ENCODE results near the gene TNKS1BP1.
"Not testable (repeated sequence)": the region's sequence is repeated elsewhere in the genome, so short reads cannot be mapped to it uniquely, and the experiment has no call there.

TNKS1BP1 gene

DNA sequence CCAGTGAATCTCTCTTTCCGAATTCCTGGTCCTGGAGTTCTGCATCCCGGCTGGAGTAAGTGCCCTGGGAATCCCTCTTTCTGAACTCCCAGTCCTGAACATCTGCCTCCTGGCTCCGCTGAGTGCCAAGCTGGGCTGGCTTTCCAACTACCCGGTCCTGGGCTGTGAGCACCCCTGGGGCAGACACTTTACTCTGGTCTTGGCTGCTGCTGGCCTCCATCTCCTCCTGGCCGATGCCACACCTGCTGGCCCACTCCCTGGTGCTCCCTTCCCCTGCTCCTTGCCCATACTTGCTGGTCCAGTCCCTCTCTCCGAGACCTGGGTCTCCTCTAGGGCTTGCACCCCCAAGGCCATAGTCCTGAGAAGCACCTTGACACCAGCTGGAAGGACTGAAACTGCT lies 14.7 kb downstream of the TNKS1BP1 start:
- FAIRE-seq, result no peak

DNA sequence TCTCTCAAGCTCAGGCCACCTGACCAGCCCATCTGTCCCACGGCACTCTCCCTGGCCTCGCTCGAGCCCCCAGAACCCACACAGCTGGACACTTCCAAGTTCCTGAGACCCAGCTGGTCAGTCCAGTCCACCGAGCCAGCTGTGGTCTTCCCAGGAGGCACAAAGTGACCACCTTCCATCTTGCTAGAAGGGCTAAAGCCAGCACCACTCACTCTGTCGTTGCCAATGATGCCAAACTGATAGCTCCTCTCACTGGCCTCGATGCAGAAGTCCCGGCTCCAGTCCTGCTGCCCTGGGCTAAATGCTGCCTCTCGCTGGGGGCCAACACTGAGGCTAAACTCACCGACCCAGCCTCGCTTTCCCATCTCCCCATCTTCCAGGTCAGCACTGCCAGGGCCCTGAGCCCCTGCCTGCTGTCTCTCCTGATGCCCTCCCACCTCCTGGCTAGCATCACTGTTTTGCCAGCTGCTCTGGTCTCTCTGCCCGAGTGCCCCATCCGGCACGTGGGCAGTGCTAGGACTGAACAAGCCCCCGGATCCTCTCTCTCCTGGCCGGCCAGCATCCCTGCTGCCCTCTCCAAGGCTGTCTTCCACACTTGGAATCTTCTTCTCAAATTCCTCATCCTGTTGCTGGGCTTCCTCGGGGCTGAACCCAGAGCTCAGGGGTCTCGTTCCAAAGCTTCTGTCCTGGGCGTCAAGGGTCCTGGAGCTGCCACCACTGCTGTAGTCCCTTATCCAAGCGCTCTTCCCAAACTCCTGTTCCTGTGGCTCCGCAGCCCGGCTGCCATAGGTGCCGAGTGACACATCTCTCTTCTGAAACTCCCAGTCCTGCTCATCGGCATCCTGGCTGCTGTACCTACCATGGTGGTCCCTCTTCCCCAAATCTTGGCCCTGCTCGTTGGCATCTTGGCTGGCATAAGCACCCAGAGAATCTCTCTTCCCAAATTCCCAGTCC lies 15.4 kb downstream of the TNKS1BP1 start:
- no peak for FAIRE-seq

DNA sequence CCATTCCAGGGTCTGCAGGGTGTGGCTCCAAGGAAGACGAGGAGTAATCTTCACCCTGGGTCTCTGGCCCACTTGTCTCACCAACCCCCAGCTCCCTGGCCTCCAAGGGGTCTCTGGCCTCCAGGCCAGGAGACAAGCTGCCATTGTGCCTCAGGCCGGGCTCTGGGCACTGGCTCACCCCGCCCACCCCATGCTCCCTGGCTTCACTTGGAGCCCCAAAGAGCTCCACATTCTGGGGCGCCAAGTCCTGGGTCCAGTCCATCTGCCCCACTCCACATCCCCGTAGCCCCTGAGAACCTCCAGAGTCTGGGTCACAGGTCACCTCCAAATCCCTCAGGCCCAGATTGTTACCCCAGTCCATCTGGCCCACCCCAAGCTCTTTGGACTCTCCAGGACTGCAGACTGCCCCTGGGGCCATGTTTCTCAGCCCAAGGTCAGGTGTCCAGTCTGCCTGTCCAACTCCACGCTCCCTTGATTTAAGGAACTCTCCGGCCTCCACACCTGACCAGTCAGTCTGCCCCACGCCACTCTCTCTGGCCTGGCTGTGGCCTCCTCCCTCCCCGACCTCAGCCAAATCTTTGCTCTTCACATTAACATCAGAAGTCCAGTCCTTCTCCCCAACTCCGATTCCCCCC lies 16.2 kb downstream of the TNKS1BP1 start:
- FAIRE-seq, result no peak

DNA sequence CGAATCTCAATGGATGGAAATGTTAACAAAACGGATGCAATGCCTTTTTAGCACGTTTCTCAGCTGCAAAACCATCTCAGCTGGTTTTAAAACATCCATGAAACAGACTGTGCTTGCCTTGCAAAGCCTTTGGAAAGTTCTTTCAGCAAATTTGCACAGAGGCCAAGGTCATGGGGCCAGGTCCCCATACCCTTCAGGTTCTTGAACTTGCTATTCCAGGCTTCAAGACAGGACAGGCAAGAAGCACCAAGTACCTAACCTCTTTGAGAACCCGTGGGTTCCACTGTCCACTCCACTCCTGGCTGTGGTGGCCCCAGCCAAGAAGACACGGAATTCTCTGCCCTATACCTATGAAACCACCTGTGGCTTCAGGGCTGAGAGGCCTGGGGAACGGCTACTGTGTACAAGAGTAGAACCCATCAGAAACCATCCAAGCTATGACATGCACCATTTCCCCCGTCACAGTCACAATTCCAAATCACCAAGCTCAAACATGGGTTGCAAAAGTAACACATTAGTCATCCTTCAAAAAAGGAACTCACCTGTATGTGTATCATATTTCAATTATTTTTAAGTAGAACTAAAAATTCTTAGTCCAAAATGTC lies 17.0 kb downstream of the TNKS1BP1 start:
- no peak for FAIRE-seq

DNA sequence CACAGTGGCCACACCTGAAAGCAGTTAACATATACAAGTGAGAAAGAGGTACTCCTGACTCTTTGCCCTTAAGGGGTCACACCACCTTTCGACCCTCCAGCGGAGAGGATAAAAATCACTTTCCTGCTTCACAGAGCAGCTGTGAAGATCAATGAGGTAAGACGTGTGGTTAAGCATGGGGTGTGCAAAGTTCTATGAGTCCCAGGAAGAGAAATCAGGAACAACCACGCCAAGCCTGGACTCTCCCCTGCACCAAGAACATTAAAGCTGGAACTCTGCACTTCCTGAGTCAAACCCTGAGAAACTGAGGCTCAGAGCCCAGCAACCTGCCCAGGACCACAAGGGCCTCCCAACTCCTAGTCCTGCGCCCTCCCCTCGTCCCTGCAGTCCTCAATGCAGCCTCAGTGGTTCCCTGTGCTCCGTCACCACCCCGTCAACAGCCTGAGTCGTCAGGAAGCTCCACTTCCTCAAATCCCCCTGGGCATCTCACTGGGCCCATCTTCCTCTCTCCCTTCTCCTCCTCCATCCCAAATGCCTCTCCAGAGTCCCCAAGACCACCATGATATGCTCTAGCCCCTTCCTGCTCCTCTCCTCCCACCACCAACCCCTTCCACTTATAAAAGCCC lies 17.7 kb downstream of the TNKS1BP1 start:
- FAIRE-seq, result no peak

DNA sequence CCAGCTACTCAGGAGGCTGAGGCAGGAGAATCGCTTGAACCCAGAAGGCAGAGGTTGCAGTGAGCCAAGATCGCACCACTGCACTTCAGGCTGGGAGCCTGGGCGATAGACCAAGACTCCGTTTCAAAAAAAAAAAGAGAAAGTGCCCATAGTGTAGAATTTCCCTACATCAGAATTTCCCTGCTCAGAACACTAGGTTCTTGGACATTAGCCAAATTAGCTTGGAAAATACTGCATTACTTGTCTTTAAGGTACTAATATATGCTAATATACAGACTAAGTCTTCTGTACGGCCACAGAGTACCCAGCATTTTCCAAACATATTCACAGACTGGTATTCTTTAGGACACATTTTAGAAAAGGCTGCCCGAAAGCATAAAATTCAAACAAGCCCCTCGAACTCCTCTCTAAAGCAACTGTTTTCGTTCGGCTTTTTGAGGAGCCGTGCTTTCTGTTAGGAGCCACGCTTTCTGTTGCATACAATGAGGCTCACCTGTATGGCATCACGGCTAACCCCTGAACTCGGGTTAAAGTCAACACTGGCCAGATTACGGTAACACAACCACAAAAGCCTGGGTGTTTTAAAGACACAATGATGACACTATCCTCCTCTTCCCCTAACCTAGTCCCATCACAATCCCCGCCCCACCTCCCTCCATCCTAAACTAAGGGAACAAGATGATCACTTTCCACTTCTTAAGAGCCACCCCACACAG lies 18.4 kb downstream of the TNKS1BP1 start:
- no peak for FAIRE-seq

DNA sequence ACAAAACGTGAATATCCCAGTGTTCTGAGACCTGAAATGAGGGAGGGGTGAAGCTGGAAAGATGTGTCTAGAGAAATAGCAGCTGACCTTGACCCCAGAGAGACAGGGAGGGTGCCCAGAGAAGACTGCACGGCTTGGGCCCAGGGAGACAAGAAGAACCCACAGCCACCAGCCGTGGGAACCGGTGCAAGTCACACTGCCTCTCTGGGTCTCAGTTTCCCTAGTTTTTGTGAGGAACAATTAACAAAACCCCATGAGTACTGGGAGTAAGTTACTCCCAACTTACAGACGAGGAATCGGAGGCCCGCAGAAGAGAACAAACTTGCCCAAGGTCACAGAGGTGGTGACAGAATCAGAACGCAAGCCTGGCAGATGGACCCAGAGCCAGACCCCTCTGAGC lies 19.2 kb downstream of the TNKS1BP1 start:
- FAIRE-seq, result no peak

DNA sequence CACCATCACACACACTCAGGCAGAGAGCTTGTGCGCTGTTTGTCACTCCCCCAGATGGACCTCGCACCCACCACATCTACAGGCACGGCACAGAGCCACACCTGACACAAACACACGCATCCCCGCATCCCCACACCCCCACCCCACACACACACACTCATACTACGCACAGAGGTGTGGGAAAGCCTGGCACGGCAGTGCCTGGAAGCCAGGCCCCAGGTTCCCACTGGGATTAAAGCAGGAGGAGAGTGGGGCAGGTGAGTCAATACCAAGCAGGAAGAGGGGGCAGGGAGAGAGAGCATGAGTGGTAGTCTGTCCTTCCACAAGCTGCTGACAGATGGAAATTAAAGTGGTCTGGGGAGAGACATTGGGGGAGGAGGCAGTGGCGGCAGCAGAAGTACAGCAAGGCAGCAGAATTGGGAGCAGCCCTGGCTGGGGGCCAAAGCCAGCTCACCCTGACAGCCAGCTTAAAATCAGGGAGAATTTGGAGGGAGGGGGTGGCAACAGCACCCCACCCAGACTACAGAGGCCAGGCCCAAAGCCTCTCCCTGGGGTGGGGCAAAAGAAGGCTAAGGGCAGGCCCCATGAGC lies 20.7 kb downstream of the TNKS1BP1 start:
- FAIRE-seq, result no peak

DNA sequence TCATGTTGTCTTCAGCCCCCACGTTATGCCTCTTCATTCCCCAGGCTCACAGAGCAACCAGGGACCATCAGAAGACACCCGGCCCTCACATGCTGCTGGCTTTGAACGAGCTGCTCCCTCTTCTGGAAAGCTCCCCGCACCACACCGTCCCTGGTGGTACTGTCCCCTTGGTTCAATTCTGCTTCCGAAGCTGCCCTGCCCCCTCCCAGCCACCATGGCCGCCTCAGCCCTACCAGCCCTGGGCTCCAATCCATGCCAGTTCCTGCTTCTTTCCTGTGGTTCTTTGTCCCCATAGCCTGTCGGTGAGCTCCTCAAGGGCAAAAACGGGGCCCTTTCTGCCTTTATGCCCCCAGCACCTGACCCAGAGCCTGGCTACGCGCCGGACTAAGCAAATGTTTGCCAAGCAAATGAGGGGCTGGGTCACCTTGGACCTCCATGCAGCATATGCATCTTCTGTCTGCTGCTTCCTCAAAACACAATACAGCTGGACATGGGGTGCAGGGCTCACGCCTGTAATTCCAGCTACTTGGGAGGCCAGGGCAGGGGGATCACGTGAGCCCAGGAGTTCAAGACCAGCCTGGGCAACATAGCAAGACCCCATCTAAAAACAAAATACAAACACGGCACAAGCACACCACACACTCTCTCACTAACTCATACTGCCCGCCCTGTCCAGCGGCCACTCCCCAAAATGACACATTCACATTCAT lies 21.3 kb downstream of the TNKS1BP1 start:
- FAIRE-seq, result no peak

DNA sequence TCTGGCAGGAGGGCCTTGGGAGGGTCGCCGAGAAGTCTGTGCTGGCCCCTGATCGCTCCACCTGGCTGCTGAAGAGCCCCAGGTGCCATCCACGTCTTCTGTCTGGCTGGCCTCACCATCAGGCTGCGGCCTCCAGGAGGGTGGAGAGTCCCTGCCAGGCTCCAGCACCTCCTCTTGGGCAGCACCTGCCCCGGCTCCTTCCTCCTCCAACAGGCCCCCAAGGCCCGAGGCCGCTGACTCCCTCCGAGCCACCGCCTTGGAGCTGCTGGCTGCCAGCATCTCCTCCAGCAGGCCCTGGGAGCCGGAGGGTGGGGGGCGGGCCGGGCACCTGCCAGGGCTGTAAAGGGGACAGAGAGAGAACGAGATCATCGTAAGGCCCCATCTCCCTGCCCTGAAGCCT lies 22.3 kb downstream of the TNKS1BP1 start:
- FAIRE-seq, result no peak

DNA sequence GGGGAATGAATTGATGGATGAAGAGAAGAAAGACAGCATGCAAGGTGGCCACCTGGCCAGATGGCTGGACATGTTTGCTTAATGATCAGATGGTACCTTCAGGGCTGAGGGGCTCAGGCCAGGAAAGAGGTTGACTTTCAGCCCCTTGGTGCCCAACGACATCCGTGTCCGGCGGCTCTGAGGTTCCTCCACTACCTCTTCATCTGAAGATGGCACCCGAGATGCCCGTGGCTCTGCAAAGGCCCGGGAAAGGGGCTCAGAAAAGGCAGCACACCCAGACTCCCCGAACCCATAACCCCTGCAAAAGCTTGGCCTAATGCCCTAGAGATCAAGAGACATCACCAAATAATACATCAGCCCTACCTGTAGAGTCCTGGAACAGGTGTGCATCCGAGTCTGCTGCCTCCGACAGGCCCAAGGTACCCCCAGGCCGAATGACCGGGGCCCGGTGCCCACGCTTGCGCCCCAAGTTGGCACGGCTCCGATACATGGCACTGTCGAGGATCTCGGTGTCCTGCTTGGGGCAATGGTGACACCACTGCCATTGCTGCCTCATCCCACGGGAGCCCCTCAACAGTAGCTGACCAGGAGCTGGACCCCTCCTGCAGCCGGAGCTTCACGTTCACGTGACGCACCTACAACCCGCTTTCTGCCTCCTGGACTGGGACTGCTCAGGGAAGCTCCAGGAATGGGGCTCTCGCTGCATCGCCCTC lies 22.9 kb downstream of the TNKS1BP1 start:
- FAIRE-seq, result no peak

DNA sequence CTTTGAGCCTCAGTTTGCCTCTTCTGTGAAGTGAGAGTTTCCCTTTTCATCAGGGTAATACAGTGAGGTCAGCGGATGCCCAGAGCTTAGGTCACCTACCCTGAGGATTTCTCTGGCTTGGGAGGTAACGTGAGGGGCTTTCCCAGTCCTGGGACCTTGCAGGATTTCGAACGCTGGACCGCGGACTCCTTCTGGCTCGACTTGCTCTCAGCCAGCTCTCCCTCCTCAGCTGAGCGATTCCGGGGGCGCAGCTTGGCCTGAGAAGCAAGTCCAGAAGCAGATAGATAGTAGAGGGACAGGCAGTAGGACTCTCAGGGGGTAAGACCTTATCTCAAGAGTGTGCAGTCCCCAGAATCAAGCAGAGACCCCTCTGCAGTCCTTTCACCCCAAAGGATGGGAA lies 24.0 kb downstream of the TNKS1BP1 start:
- no peak for FAIRE-seq

DNA sequence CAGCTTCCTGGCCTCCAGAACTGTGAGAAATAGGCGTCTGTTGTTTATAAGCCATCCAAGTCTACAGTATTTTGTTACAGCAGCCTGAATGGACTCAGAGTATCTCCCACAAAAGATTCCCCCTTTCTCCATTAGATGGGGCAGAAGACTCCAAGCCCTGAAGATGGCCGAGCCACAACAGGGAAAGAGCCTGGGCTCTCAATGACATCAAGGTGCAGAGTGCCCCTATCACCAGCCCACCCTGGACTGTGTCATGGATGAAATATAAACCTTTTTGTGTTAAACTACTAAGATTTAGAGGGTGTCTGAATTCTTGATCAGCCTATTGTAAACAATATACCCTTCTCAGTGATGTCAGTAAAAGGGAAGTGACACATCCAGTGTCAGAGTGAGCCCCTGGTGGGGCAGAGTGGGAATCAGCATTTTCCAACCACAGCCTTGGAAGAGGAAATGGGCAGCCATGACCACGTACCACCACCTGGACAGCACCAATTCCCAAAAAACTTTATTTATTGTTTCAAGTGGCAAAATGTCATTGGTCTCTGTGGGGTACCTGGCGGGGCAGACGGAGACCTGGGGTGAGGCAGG lies 25.5 kb downstream of the TNKS1BP1 start:
- FAIRE-seq, result no peak

DNA sequence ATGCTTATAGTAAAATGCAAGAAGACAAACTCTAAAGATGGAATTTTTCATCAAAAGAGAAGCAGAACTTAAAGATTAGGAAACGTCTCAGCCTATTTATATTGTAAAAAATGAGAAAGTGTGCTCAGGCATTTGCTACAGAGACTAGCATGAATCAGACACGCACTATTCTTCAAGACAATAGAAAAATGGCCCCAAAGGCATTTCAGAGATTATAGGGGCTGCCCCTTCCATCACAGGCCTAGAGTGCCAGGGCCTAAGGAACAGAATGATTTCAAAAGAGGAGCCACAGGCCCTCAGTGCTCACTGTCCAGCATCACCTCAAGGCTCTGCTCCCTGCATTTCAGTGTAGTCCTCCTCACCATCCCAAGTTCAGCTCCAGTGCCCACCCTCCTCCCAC lies 27.5 kb downstream of the TNKS1BP1 start:
- no peak for FAIRE-seq

DNA sequence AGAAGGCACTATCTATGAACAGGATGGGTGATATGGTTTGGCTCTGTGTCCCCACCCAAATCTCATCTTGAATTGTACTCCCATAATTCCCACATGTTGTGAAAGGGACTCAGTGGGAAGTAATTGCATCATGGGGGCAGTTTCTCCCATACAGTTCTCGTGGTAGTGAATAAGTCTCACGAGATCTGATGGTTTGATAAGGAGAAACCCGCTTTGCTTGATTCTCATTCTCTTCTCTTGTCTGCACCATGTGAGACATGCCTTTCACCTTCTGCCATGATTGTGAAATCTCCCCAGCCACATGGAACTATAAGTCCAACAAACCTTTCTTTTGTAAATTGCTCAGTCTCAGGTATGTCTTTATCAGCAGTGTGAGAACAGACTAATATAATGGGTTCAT lies 28.5 kb downstream of the TNKS1BP1 start:
- FAIRE-seq, result not testable (repeated sequence)

DNA sequence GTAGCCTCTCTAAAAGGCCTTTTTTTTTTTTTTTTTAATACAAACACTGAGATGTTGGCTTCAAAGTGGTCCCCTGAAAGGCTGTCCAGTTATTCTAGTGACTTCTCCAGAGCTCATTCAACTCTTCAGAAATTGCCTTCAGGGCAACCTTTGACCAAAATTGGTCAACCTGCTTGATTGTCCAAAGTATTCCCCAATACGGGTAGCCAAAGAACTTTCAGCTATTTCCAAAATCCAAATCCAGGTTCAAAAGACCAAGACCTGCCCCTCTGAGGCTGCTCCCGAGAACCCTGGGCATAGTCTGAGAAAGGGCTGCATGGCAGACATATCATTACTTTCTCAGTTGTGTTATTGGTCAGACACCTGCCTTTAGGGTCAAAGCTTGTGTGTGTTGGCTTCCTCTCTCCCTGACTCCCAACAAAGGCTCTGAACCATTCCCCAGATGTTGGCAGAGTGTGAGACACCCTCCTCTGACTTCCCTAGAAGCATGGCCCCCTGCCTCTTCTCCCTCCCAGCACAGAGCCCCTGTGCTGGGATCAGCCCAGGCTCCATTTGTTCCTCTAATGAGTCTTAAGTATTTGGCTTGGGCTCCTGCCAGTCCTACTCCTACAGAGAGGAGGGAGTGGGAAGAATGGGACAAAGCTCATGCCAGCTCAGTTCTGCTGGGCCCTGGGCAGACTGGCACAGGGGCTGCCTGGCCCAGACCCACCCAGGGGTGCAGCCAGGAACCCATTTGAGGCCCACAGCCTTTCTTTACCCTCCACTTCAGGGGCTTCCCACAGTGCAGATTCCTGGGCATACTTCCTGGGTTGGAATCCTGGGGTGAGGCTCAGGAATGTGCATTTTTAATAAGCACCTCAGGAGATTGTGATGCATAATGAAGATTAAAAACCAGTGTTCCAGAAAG lies 30.3 kb downstream of the TNKS1BP1 start:
- no peak for FAIRE-seq

DNA sequence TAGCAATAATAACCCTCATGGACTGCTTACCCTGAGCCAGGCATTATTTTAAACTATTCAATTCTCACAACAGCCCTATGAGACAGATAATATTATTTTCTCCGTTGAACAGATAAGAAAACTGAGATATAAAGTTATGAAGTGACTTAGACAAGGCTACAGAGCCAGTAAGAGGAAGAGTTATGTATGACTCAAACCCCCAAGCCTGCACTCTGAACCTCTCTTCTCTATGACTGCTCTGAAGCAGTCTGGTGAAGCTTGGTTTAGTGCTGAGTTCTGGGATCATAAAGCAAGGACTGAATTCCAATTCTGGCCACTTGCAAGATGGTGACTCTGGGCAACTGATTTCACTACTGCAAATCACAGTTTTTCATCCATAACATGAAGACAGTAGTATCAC lies 34.5 kb downstream of the TNKS1BP1 start:
- FAIRE-seq, result no peak

DNA sequence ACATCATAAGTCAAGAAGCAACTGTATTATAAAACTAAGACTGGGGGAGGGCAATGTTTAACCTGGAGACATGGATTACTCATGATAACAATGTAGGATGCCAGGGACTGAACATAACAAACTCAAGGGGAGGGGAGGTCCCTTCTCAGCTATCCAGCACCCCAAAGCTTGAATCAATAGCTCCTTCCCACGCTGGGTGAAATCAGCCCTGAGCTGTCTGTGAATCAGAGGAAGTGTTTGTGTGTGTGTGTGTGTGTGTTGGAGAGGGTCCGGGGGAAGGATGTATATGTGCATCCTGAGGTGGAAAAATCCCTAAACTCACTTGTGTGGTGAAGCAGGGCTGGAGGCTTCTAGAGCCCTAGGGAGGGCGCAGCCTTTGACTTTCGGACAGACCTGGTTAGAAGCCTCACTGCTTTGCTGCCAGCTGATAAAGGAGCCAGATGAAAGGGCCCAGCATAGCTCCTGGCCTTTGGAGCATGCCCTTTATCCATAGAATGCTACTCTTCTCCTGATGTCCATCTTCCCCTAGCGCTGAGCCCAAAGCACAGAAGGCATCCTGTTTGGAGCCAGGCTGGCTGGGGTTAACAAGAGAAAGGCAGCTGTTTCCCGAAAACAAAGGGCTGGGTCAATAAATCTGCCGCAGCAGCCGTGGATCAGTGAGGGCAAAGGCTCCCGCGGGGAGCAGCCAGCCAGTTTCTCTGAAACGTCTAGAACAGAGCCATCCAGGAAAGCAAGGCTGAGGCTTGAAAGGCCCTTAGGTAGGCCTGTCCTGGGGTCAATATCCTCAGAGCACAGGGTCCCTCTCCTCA lies 35.8 kb downstream of the TNKS1BP1 start:
- FAIRE-seq, result no peak

DNA sequence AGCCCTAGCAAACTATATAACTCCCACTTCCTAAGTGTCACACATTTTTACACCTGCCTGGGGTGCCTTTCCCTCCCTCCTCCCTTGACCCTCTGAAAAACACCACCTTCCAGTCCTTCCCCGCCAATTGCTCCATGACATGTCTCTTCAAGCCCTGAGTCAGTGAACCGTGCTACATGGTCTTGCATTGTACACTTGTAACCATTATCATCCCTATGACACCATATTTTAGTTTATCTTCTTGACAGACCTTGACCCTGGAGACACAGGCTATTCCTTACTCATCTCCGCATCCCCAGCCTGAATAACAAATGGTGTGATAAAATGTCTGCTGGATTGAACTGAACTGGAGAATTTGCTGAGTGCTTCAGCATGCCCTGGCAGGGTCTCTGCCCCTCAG lies 36.9 kb downstream of the TNKS1BP1 start:
- FAIRE-seq, result no peak
